ENCODE data around the gene ILF2.

GRCh38 chr1:153688736-153689328 is 18.0 kb upstream of the ILF2 start:
- TF ChIP-seq CTCF (tag by site-specific recombination; IDR thresholded peaks at IDR 0.05) (no peak), ZNF248 (tag by site-specific recombination; IDR thresholded peaks at IDR 0.05) (no peak)
